Tibial nerve (tissue), 4 donors: ENCODE results near the gene HIRIP3.

Source experiments
- CTCF ChIP-seq, 5 experiments: fragments of 200-600 bp in 3 of 5; fragments of 450-650 bp in 2 of 5; sonication (generic) in 3 of 5; IDR thresholded peaks; one replicate each; pipeline ENCODE4 v1.5.1; 2016 to 2019; ENCODE audit warnings: antibody characterized with exemption in 5 of 5, mild to moderate bottlenecking in 3 of 5, moderate library complexity in 2 of 5
- EP300 ChIP-seq, 2 donors: sonication (generic); formaldehyde crosslinking; IDR thresholded peaks; one replicate each; pipeline ENCODE4 v1.6.1; 2017; ENCODE audit warnings: antibody characterized with exemption in 2 of 2, mild to moderate bottlenecking in 1 of 2
- POLR2A ChIP-seq, 2 donors: fragments of 450-650 bp; IDR thresholded peaks; one replicate each; pipeline ENCODE4 v1.6.1; 2017; ENCODE audit warnings: antibody characterized with exemption in 2 of 2, mild to moderate bottlenecking in 2 of 2, moderate library complexity in 2 of 2

GRCh38 chr16:30025574-30025973 is 30.2 kb upstream of the HIRIP3 start:
- TF ChIP-seq CTCF (IDR thresholded peaks at IDR 0.05) (no peak), POLR2A (IDR thresholded peaks at IDR 0.05) (no peak), EP300 (IDR thresholded peaks at IDR 0.05) (no peak)
